ENCODE measurements around the gene RASD2.

RASD2 gene

DNA sequence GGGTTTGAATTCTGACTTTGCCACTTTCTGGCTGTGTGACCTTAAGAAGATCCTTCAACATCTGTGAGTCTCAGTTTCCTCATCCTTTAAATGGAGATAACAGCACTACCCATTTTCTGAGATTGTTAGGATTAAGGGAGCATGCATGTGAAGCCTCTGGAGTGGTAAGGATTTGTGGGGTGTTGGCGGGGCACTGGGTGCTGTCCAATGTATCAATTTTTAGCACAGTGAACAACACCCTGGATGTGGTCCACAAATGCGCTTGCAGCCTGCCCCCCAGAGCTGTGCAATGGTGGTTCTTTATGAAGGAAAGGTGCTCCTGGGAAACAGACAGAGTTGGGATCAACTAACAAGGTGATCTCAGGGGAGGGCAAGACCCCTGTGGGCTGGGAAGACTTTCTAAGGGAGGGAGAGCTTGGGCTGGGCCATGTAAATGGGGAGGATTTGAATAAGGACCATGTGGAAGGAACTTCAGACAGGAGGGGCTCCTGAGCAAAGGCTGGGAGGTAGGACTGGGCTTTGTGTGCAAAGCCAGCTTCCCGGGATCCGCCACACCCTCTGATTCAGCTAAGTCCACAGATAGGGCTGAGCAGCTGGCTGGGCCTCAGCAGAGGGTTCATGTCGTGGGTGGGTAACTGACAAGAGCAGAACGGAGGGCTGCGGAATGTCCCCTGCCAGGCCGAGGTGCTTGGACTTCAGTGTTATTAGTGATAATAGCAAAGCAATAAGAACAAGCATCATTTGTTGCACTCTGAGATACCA lies 22.7 kb upstream of the RASD2 start:
- no peak overlapping the region for H3K14ac ChIP-seq (ENCODE audit: low read length in 2 of 2)
- no peaks in the 10 kb centered on the region for H3K9me3 ChIP-seq (ENCODE audit: control insufficient read depth, low read length)
- H2BK5ac ChIP-seq (ENCODE audit: low read depth, low read length, poor library complexity, severe bottlenecking) = no peak overlapping the region
- no peak overlapping the region for H3K23ac ChIP-seq (ENCODE audit: low read length in 2 of 2)
- no peaks in the 10 kb centered on the region for H3K79me1 ChIP-seq (replicated peaks; ENCODE audit: low read length, poor library complexity, severe bottlenecking)
- no peak overlapping the region for H2BK15ac ChIP-seq (ENCODE audit: low read depth, poor library complexity, severe bottlenecking)
- WGBS = 79% methylated on average over 8 of the region's 8 CpGs
- H2BK120ac ChIP-seq (ENCODE audit: low read depth, low read length) = no peak overlapping the region
- no peak overlapping the region for H3K4me2 ChIP-seq (ENCODE audit: low read length, poor library complexity, severe bottlenecking)
- DNase-seq = no peak
- H3K9ac ChIP-seq (ENCODE audit: low read length) = no peak overlapping the region
- H3K27ac ChIP-seq (ENCODE audit: low read length, poor library complexity, severe bottlenecking) = no peak overlapping the region
- H3K27me3 ChIP-seq (ENCODE audit: control insufficient read depth in 1 of 2, insufficient read depth in 1 of 2, low read length in 2 of 2) = peaks cover 70 to 75% of the 10 kb centered on the region in 2 experiments
- H4K8ac ChIP-seq (ENCODE audit: low read length) = no peak overlapping the region
- no peak overlapping the region for H2AK5ac ChIP-seq (ENCODE audit: low read length, severe bottlenecking)
- no peaks in the 10 kb centered on the region for H3K36me3 ChIP-seq (ENCODE audit: control insufficient read depth in 1 of 2, insufficient read depth in 2 of 2, low read depth in 1 of 2, low read length in 2 of 2)
- H4K91ac ChIP-seq (ENCODE audit: low read length) = no peak overlapping the region
- H3K4me1 ChIP-seq (ENCODE audit: control insufficient read depth, insufficient read depth, low read depth, low read length) = no peaks in the 10 kb centered on the region
- H3K4ac ChIP-seq (ENCODE audit: low read depth in 1 of 2, low read length in 2 of 2) = no peak overlapping the region
- no peak overlapping the region for H2AFZ ChIP-seq (ENCODE audit: low read depth, low read length)
- H2BK12ac ChIP-seq (ENCODE audit: low read length in 2 of 2) = no peak overlapping the region
- H3K4me3 ChIP-seq (ENCODE audit: insufficient read depth in 1 of 2, low read depth in 1 of 2, low read length in 2 of 2) = no peak overlapping the region
- H3K18ac ChIP-seq (ENCODE audit: low read depth in 1 of 2, low read length in 2 of 2) = no peak overlapping the region

DNA sequence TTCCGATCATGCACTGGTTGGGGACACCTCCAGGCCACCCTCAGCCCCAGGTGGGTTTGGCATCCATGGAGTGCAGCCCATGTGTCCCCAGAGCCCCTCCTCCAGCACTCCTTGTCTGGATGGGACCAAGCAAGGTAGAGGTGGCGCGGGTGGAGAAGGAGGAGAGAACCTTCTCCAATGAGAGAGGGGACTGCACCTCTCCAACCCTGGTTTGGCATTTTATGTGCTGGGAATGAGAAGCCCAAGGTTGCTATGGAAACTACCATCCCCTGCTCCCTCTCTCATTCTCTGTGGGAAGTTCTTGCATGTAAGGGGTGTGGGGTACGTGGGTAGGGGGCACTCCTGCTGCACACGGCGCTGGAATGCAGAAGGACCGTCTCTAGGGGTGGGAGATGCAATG lies 21.8 kb upstream of the RASD2 start:
- Histone ChIP-seq H2AFZ (ENCODE audit: low read depth, low read length) (no peak overlapping the region), H3K4me1 (ENCODE audit: control insufficient read depth, insufficient read depth, low read depth, low read length) (no peaks in the 10 kb centered on the region), H2BK12ac (ENCODE audit: low read length in 2 of 2) (no peak overlapping the region), H3K4ac (ENCODE audit: low read depth in 1 of 2, low read length in 2 of 2) (no peak overlapping the region), H2AK5ac (ENCODE audit: low read length, severe bottlenecking) (no peak overlapping the region), H3K36me3 (ENCODE audit: control insufficient read depth in 1 of 2, insufficient read depth in 2 of 2, low read depth in 1 of 2, low read length in 2 of 2) (no peaks in the 10 kb centered on the region), H3K4me3 (ENCODE audit: insufficient read depth in 1 of 2, low read depth in 1 of 2, low read length in 2 of 2) (no peak overlapping the region), H2BK5ac (ENCODE audit: low read depth, low read length, poor library complexity, severe bottlenecking) (no peak overlapping the region), H3K4me2 (ENCODE audit: low read length, poor library complexity, severe bottlenecking) (no peak overlapping the region), H4K91ac (ENCODE audit: low read length) (no peak overlapping the region), H3K9me3 (ENCODE audit: control insufficient read depth, low read length) (no peaks in the 10 kb centered on the region), H3K23ac (ENCODE audit: low read length in 2 of 2) (no peak overlapping the region), H3K27me3 (ENCODE audit: control insufficient read depth in 1 of 2, insufficient read depth in 1 of 2, low read length in 2 of 2) (peaks cover 70 to 76% of the 10 kb centered on the region in 2 experiments), H4K8ac (ENCODE audit: low read length) (no peak overlapping the region), H2BK120ac (ENCODE audit: low read depth, low read length) (no peak overlapping the region), H3K9ac (ENCODE audit: low read length) (no peak overlapping the region), H3K27ac (ENCODE audit: low read length, poor library complexity, severe bottlenecking) (no peak overlapping the region), H2BK15ac (ENCODE audit: low read depth, poor library complexity, severe bottlenecking) (no peak overlapping the region), H3K18ac (ENCODE audit: low read depth in 1 of 2, low read length in 2 of 2) (no peak overlapping the region), H3K14ac (ENCODE audit: low read length in 2 of 2) (no peak overlapping the region), H3K79me1 (replicated peaks; ENCODE audit: low read length, poor library complexity, severe bottlenecking) (no peaks in the 10 kb centered on the region)
- no peak for DNase-seq
- WGBS = 84% methylated on average over 7 of the region's 7 CpGs

DNA sequence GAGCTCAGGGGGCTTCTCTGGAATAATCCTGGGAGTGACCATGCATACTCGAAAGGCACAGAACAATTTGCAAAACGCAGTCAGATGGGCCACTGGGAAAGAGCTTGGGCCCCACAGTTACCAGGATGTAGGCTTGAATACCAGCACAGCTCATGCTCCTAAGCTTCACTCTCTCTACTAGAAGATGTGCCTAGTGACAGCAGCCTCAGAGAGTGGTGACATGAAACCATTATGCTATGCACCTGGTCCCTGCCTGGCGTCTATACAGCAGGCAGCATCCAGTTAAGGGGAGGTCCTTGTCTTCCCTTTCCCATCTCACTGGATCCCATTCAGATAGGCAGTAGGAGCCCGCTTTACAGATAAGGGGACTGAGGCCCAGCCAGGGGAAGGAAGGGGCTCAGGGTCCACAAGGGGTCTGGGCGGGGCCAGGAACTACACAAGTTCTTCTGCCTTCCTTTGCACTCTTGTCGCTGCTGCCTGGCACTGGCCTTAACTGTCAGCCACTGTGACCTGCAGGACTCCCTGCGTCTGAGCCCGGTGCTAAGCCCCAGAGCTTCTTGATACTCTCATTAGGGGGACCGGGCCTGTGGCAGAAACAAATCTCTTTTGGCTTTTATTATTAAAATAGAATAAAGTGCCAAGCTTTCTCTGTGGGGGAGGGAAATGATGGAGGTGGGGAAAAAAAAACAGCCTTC lies 21.2 kb upstream of the RASD2 start:
- Histone ChIP-seq H4K8ac (ENCODE audit: low read length) (no peak overlapping the region), H2BK120ac (ENCODE audit: low read depth, low read length) (no peak overlapping the region), H3K4ac (ENCODE audit: low read depth in 1 of 2, low read length in 2 of 2) (no peak overlapping the region), H3K79me1 (replicated peaks; ENCODE audit: low read length, poor library complexity, severe bottlenecking) (no peaks in the 10 kb centered on the region), H3K9me3 (ENCODE audit: control insufficient read depth, low read length) (no peaks in the 10 kb centered on the region), H2BK5ac (ENCODE audit: low read depth, low read length, poor library complexity, severe bottlenecking) (no peak overlapping the region), H3K14ac (ENCODE audit: low read length in 2 of 2) (no peak overlapping the region), H2AK5ac (ENCODE audit: low read length, severe bottlenecking) (no peak overlapping the region), H3K4me1 (ENCODE audit: control insufficient read depth, insufficient read depth, low read depth, low read length) (no peaks in the 10 kb centered on the region), H2BK12ac (ENCODE audit: low read length in 2 of 2) (no peak overlapping the region), H2AFZ (ENCODE audit: low read depth, low read length) (no peak overlapping the region), H3K9ac (ENCODE audit: low read length) (no peak overlapping the region), H3K23ac (ENCODE audit: low read length in 2 of 2) (no peak overlapping the region), H3K27me3 (ENCODE audit: control insufficient read depth in 1 of 2, insufficient read depth in 1 of 2, low read length in 2 of 2) (peaks cover 64 to 72% of the 10 kb centered on the region in 2 experiments), H3K4me3 (ENCODE audit: insufficient read depth in 1 of 2, low read depth in 1 of 2, low read length in 2 of 2) (no peak overlapping the region), H3K4me2 (ENCODE audit: low read length, poor library complexity, severe bottlenecking) (no peak overlapping the region), H3K18ac (ENCODE audit: low read depth in 1 of 2, low read length in 2 of 2) (no peak overlapping the region), H4K91ac (ENCODE audit: low read length) (no peak overlapping the region), H2BK15ac (ENCODE audit: low read depth, poor library complexity, severe bottlenecking) (no peak overlapping the region), H3K36me3 (ENCODE audit: control insufficient read depth in 1 of 2, insufficient read depth in 2 of 2, low read depth in 1 of 2, low read length in 2 of 2) (no peaks in the 10 kb centered on the region), H3K27ac (ENCODE audit: low read length, poor library complexity, severe bottlenecking) (no peak overlapping the region)
- WGBS = 84% methylated on average over 9 of the region's 9 CpGs
- no peak for DNase-seq

DNA sequence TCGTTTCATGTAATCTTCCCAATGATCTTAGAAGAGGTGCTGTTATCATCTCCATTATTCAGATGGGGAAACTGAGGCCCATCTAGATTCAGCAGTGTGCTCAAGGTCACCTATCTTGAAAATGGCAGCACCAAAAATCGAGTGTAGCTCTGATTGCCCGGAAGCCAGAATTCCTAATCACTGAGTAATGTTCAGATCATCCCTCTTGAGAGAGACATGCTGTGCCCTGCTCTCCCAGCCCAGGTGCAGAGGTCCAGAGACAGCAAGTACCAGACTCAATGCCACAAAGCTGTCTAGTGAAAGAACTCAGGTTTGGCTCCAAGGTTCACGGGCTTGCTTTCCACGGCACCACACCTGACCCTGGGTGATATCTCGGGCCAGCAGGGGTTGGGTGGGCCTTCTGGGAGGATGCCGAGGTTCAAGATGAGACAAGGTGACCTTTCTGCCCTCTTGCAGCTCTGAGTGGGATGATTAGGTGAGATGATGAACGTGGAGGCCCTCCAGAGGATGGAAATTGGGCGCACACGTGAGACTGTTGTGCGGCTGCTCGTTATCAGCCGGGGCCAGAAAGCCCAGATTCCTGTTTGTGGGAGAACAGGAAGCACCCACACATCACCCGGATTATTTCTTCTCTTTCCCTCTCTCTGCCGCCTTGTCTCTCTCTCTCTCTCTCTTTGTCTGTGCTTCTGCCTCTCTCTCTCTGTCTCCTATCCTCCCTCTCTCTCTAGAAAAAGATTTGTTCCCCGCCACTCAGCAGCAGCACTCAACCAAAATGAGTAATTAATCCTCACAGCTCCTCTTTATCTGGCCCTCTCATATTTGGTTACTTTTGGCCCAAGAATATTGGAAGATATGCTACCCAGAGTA lies 19.0 kb upstream of the RASD2 start:
- Histone ChIP-seq H3K4me2 (ENCODE audit: low read length, poor library complexity, severe bottlenecking) (no peak overlapping the region), H3K9me3 (ENCODE audit: control insufficient read depth, low read length) (no peaks in the 10 kb centered on the region), H3K27ac (ENCODE audit: low read length, poor library complexity, severe bottlenecking) (no peak overlapping the region)

More for the DNA sequence above, 19.0 kb upstream of the RASD2 start:
- Histone ChIP-seq H3K4me3 (ENCODE audit: insufficient read depth in 1 of 2, low read depth in 1 of 2, low read length in 2 of 2) (no peak overlapping the region), H2BK120ac (ENCODE audit: low read depth, low read length) (no peak overlapping the region), H3K18ac (ENCODE audit: low read depth in 1 of 2, low read length in 2 of 2) (no peak overlapping the region), H3K4ac (ENCODE audit: low read depth in 1 of 2, low read length in 2 of 2) (no peak overlapping the region), H3K9ac (ENCODE audit: low read length) (no peak overlapping the region), H3K36me3 (ENCODE audit: control insufficient read depth in 1 of 2, insufficient read depth in 2 of 2, low read depth in 1 of 2, low read length in 2 of 2) (no peaks in the 10 kb centered on the region), H3K14ac (ENCODE audit: low read length in 2 of 2) (no peak overlapping the region), H4K8ac (ENCODE audit: low read length) (no peak overlapping the region), H3K23ac (ENCODE audit: low read length in 2 of 2) (no peak overlapping the region), H3K4me1 (ENCODE audit: control insufficient read depth, insufficient read depth, low read depth, low read length) (no peaks in the 10 kb centered on the region), H2BK5ac (ENCODE audit: low read depth, low read length, poor library complexity, severe bottlenecking) (no peak overlapping the region), H4K91ac (ENCODE audit: low read length) (no peak overlapping the region), H2AK5ac (ENCODE audit: low read length, severe bottlenecking) (no peak overlapping the region), H2BK12ac (ENCODE audit: low read length in 2 of 2) (no peak overlapping the region), H2BK15ac (ENCODE audit: low read depth, poor library complexity, severe bottlenecking) (no peak overlapping the region), H3K79me1 (replicated peaks; ENCODE audit: low read length, poor library complexity, severe bottlenecking) (no peaks in the 10 kb centered on the region), H2AFZ (ENCODE audit: low read depth, low read length) (no peak overlapping the region), H3K27me3 (ENCODE audit: control insufficient read depth in 1 of 2, insufficient read depth in 1 of 2, low read length in 2 of 2) (peaks cover 51 to 69% of the 10 kb centered on the region in 2 experiments)
- DNase-seq = no peak
- WGBS = 79% methylated on average over 16 of the region's 16 CpGs
